HG02623 (cell line): ENCODE results near the gene DSC1.
"Not testable (repeated sequence)": the region's sequence is repeated elsewhere in the genome, so short reads cannot be mapped to it uniquely, and the experiment has no call there.

Experiments
- ATAC-seq: cut with Tn5 transposase; IDR thresholded peaks from one replicate; pipeline ENCODE4 v1.9.1; 2021; ENCODE audit warnings: moderate library complexity; ENCODE audit not compliant: unreplicated experiment

The DSC1 gene

GRCh38 chr18:31162825-31163435 lies at the start of gene DSC1:
Gene DSC1, minus strand, starts transcription at chr18:31162856. Its CDS starts 262 bp downstream, at chr18:31162594.
- ATAC-seq: no peak

GRCh38 chr18:31211047-31211446 lies 48.4 kb upstream of the DSC1 start:
- ATAC-seq: no peak

GRCh38 chr18:31209041-31209440 lies 46.4 kb upstream of the DSC1 start:
- ATAC-seq: no peak

GRCh38 chr18:31207391-31207790 lies 44.7 kb upstream of the DSC1 start:
- no peak for ATAC-seq

GRCh38 chr18:31206787-31207381 lies 44.2 kb upstream of the DSC1 start:
- ATAC-seq: peak; percentile 88

GRCh38 chr18:31206071-31206470 lies 43.4 kb upstream of the DSC1 start:
- no peak for ATAC-seq

- ATAC-seq: no peak
Observed at GRCh38 chr18:31205273-31205672, 42.6 kb upstream of the DSC1 start.

- no peak for ATAC-seq
Observed at GRCh38 chr18:31204833-31205232, 42.2 kb upstream of the DSC1 start.

- ATAC-seq: no peak
Observed at GRCh38 chr18:31204166-31204565, 41.5 kb upstream of the DSC1 start.

- ATAC-seq: no peak
Observed at GRCh38 chr18:31203794-31204148, 41.1 kb upstream of the DSC1 start.

- ATAC-seq: no peak
Observed at GRCh38 chr18:31203096-31203793, 40.6 kb upstream of the DSC1 start.

GRCh38 chr18:31199190-31199769 lies 36.6 kb upstream of the DSC1 start:
- no peak for ATAC-seq

GRCh38 chr18:31197676-31198075 lies 35.0 kb upstream of the DSC1 start:
- ATAC-seq: no peak

GRCh38 chr18:31195063-31195462 lies 32.4 kb upstream of the DSC1 start:
- ATAC-seq: no peak

GRCh38 chr18:31192086-31192776 lies 29.6 kb upstream of the DSC1 start:
- ATAC-seq: no peak

GRCh38 chr18:31190919-31191318 lies 28.3 kb upstream of the DSC1 start:
- no peak for ATAC-seq

- ATAC-seq: no peak
Observed at GRCh38 chr18:31189757-31190156, 27.1 kb upstream of the DSC1 start.

- no peak for ATAC-seq
Observed at GRCh38 chr18:31185186-31185950, 22.7 kb upstream of the DSC1 start.

- ATAC-seq: no peak
Observed at GRCh38 chr18:31183302-31183701, 20.6 kb upstream of the DSC1 start.

- not testable (repeated sequence) for ATAC-seq
Observed at GRCh38 chr18:31177369-31177768, 14.7 kb upstream of the DSC1 start.

GRCh38 chr18:31176531-31176930 lies 13.9 kb upstream of the DSC1 start:
- ATAC-seq: no peak
